ENCODE data around the gene MATCAP1. TPM values are rescaled to one million over a fixed set of nuclear protein-coding genes. Genes with fewer than 3 reads are reported as not detected.

The MATCAP1 gene
- total and polyA plus RNA-seq, 7 experiments from 2014 or later: 0.48 to 88.1 (median 4.9) TPM

GRCh38 chr16:67188798-67189197, 5.0 kb upstream of the MATCAP1 start:
- Mint-ChIP-seq H3K36me3 (peaks cover 0 to 8% (median 0%) of the 10 kb centered on the region in 5 donors), H3K9me3 (no peaks in the 10 kb centered on the region), H3K4me3 (no peak overlapping the region), H3K4me1 (peaks cover 17 to 40% (median 34%) of the 10 kb centered on the region in 7 donors), H3K27me3 (peaks cover 0 to 15% (median 0%) of the 10 kb centered on the region in 5 donors), H3K27ac (no peak overlapping the region)
- ATAC-seq (no peak), DNase-seq (no peak)
- ChIA-PET POLR2A (interaction anchor here (0.8 kb wide), 1 partner anchor 655 kb away, joined by 3 read pairs; no protein-coding TSS in a partner anchor), CTCF (interaction anchor here (0.5 kb wide), 1 partner anchor 19 kb away, joined by 3 read pairs; the partner anchor contains the start of gene NOL3)
- Histone ChIP-seq H3K27ac (ENCODE audit: low read depth, low read length) (no peak overlapping the region), H3K9me3 (ENCODE audit: control insufficient read depth in 2 of 3, low read length in 3 of 3) (no peaks in the 10 kb centered on the region), H3K27me3 (ENCODE audit: control insufficient read depth in 2 of 2, insufficient read depth in 2 of 2, low read length in 2 of 2) (no peaks in the 10 kb centered on the region), H3K4me1 (ENCODE audit: control insufficient read depth in 2 of 2, insufficient read depth in 2 of 2, low read length in 2 of 2) (peaks cover 32 to 34% of the 10 kb centered on the region in 2 donors), H3K4me3 (ENCODE audit: low read length) (no peak overlapping the region), H3K36me3 (ENCODE audit: control insufficient read depth in 2 of 3, insufficient read depth in 3 of 3, low read length in 3 of 3) (peaks cover 0 to 5% (median 0%) of the 10 kb centered on the region in 3 experiments)
- intact Hi-C loops (cut with micrococcal nuclease): no loop called here

GRCh38 chr16:67188323-67188722, 4.6 kb upstream of the MATCAP1 start:
- H3K4me3 Mint-ChIP-seq: no peak overlapping the region
- H3K9me3 ChIP-seq (ENCODE audit: control insufficient read depth in 2 of 3, low read length in 3 of 3): no peaks in the 10 kb centered on the region
- no peak overlapping the region for H3K4me3 ChIP-seq (ENCODE audit: low read length)
- H3K27me3 ChIP-seq (ENCODE audit: control insufficient read depth in 2 of 2, insufficient read depth in 2 of 2, low read length in 2 of 2): no peaks in the 10 kb centered on the region
- DNase-seq: no peak
- POLR2A ChIA-PET: interaction anchor here (0.8 to 1.0 kb wide), 2 partner anchors 121 to 656 kb away, joined by 3 read pairs; no protein-coding TSS in a partner anchor
- no peaks in the 10 kb centered on the region for H3K9me3 Mint-ChIP-seq
- CTCF ChIA-PET: interaction anchor here (0.5 kb wide), 1 partner anchor 18 kb away, joined by 3 read pairs; the partner anchor contains the start of gene NOL3
- intact Hi-C loops (cut with micrococcal nuclease): no loop called here
- H3K4me1 Mint-ChIP-seq: peaks cover 17 to 35% (median 29%) of the 10 kb centered on the region in 7 donors
- H3K27ac ChIP-seq (ENCODE audit: low read depth, low read length): no peak overlapping the region
- H3K4me1 ChIP-seq (ENCODE audit: control insufficient read depth in 2 of 2, insufficient read depth in 2 of 2, low read length in 2 of 2): peaks cover 27 to 29% of the 10 kb centered on the region in 2 donors
- no peak overlapping the region for H3K27ac Mint-ChIP-seq
- peaks cover 0 to 15% (median 0%) of the 10 kb centered on the region in 5 donors for H3K27me3 Mint-ChIP-seq
- peaks cover 0 to 5% (median 0%) of the 10 kb centered on the region in 5 donors for H3K36me3 Mint-ChIP-seq
- ATAC-seq: no peak
- H3K36me3 ChIP-seq (ENCODE audit: control insufficient read depth in 2 of 3, insufficient read depth in 3 of 3, low read length in 3 of 3): peaks cover 0 to 7% (median 0%) of the 10 kb centered on the region in 3 experiments

DNA sequence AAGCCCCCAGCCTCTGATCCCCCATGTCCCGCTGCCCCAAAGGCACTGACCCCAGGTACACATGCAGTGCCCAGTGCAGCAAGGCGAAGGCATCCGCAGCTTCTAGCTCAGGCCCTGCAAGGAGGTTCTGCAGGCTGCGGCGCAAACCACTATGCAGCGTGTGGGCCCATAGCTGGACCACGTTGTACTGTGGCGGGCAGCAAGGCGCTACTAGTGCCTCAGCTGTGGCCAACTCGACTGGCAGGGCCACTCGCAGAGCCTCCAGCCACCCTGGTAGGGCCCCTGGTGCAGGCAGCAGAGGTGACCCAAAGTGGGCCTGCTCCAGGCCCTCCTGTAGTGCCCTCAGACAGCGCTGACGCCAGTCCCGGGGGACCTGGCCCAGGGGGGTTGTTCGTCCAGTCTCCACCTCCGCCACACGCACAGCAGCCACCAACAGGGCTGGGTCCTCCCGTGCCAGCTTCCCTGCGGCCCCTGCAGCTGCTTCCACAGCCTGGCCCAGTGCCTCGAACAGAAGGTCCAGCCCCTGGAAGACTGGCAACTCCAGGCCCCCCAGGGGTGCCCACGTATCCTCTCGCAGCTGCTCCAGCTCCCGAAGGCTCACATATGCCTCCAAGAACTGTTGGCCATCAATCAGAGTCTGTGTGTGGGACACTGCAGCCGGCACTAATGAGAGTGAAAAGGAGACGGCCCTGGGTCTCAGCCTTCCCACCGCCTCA, 3.6 kb upstream of the MATCAP1 start:
- Histone ChIP-seq H3K27ac (ENCODE audit: low read depth, low read length) (no peak overlapping the region), H3K4me1 (ENCODE audit: control insufficient read depth in 2 of 2, insufficient read depth in 2 of 2, low read length in 2 of 2) (peaks cover 18 to 20% of the 10 kb centered on the region in 2 donors), H3K9me3 (ENCODE audit: control insufficient read depth in 2 of 3, low read length in 3 of 3) (no peaks in the 10 kb centered on the region), H3K27me3 (ENCODE audit: control insufficient read depth in 2 of 2, insufficient read depth in 2 of 2, low read length in 2 of 2) (no peaks in the 10 kb centered on the region), H3K4me3 (ENCODE audit: low read length) (no peak overlapping the region), H3K36me3 (ENCODE audit: control insufficient read depth in 2 of 3, insufficient read depth in 3 of 3, low read length in 3 of 3) (peaks cover 0 to 7% (median 0%) of the 10 kb centered on the region in 3 experiments)
- DNase-seq: no peak
- H3K9me3 Mint-ChIP-seq: no peaks in the 10 kb centered on the region
- no peak overlapping the region for H3K27ac Mint-ChIP-seq
- ATAC-seq: no peak
- H3K4me1 Mint-ChIP-seq: peaks cover 11 to 25% (median 19%) of the 10 kb centered on the region in 7 donors
- intact Hi-C loops (cut with micrococcal nuclease): no loop called here
- CTCF ChIA-PET: interaction anchor here (0.5 to 1.1 kb wide), 3 partner anchors 32 to 641 kb away, joined by 3 read pairs; no protein-coding TSS in a partner anchor
- no peaks in the 10 kb centered on the region for H3K36me3 Mint-ChIP-seq
- H3K27me3 Mint-ChIP-seq: peaks cover 0 to 15% (median 0%) of the 10 kb centered on the region in 5 donors
- no peak overlapping the region for H3K4me3 Mint-ChIP-seq
- POLR2A ChIA-PET: interaction anchor here (0.6 to 1.0 kb wide), 3 partner anchors 25 to 658 kb away, joined by 3 to 4 read pairs (median 4); no protein-coding TSS in a partner anchor

GRCh38 chr16:67186550-67186950, 2.8 kb upstream of the MATCAP1 start:
- H3K9me3 Mint-ChIP-seq: no peaks in the 10 kb centered on the region
- H3K4me1 Mint-ChIP-seq: peaks cover 11 to 21% (median 14%) of the 10 kb centered on the region in 7 donors
- POLR2A ChIA-PET: interaction anchor here (0.7 to 4.2 kb wide), 2 partner anchors 24 to 27 kb away, joined by 4 to 22 read pairs; partner anchors contain the start of genes FBXL8 and TRADD
- Histone ChIP-seq H3K4me1 (ENCODE audit: control insufficient read depth in 2 of 2, insufficient read depth in 2 of 2, low read length in 2 of 2) (peaks cover 16 to 18% of the 10 kb centered on the region in 2 donors), H3K4me3 (ENCODE audit: low read length) (no peak overlapping the region), H3K9me3 (ENCODE audit: control insufficient read depth in 2 of 3, low read length in 3 of 3) (no peaks in the 10 kb centered on the region), H3K27me3 (ENCODE audit: control insufficient read depth in 2 of 2, insufficient read depth in 2 of 2, low read length in 2 of 2) (no peaks in the 10 kb centered on the region), H3K36me3 (ENCODE audit: control insufficient read depth in 2 of 3, insufficient read depth in 3 of 3, low read length in 3 of 3) (peaks cover 0 to 7% (median 0%) of the 10 kb centered on the region in 3 experiments), H3K27ac (ENCODE audit: low read depth, low read length) (no peak overlapping the region)
- intact Hi-C loops (cut with micrococcal nuclease): no loop called here
- DNase-seq (no peak), ATAC-seq (no peak)
- no peak overlapping the region for H3K4me3 Mint-ChIP-seq
- no peak overlapping the region for H3K27ac Mint-ChIP-seq
- H3K27me3 Mint-ChIP-seq: peaks cover 0 to 15% (median 0%) of the 10 kb centered on the region in 5 donors
- H3K36me3 Mint-ChIP-seq: no peaks in the 10 kb centered on the region
- CTCF ChIA-PET: interaction anchor here (0.9 to 2.4 kb wide), 2 partner anchors 11 to 31 kb away, joined by 3 to 7 read pairs; no protein-coding TSS in a partner anchor

DNA sequence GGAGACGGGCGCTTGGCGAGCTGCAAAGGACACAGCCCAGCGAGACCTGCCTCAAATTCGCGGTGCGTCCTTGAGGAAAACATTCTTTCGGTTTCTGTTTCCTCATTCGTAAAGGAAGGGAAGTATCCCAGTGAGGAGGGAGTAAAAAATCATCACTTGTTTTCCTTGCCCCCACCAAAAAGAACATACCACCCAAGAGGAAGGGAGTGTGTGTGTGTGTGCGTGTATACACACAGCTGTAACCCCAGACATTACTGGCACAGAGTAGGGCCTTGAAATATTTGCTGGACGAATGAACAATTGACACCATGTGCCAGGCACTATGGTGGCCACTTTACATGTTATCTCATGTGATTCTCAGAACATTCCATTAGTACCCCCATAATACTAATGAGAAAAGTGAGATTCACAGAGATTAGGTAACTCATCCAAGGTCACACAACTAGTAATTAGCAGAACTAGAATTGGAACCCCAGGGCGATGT, 1.9 kb upstream of the MATCAP1 start:
- peaks cover 0 to 15% (median 0%) of the 10 kb centered on the region in 5 donors for H3K27me3 Mint-ChIP-seq
- POLR2A ChIA-PET: interaction anchor here (0.6 to 4.2 kb wide), 8 partner anchors 12 to 251 kb away, joined by 3 to 22 read pairs (median 4); partner anchors contain the start of genes CIAO2B, FBXL8, TMEM208 and TRADD
- H3K36me3 Mint-ChIP-seq: no peaks in the 10 kb centered on the region
- DNase-seq: no peak
- H3K4me3 Mint-ChIP-seq: peak overlapping the region in 5 of 10 donors; percentile 80 to 91 (median 89)
- no peaks in the 10 kb centered on the region for H3K9me3 Mint-ChIP-seq
- Histone ChIP-seq H3K4me3 (ENCODE audit: low read length) (peak overlapping the region; percentile 25), H3K27ac (ENCODE audit: low read depth, low read length) (no peak overlapping the region), H3K27me3 (ENCODE audit: control insufficient read depth in 2 of 2, insufficient read depth in 2 of 2, low read length in 2 of 2) (no peaks in the 10 kb centered on the region), H3K9me3 (ENCODE audit: control insufficient read depth in 2 of 3, low read length in 3 of 3) (no peaks in the 10 kb centered on the region), H3K4me1 (ENCODE audit: control insufficient read depth in 2 of 2, insufficient read depth in 2 of 2, low read length in 2 of 2) (peaks cover 12 to 15% of the 10 kb centered on the region in 2 donors), H3K36me3 (ENCODE audit: control insufficient read depth in 2 of 3, insufficient read depth in 3 of 3, low read length in 3 of 3) (peaks cover 0 to 7% (median 0%) of the 10 kb centered on the region in 3 experiments)
- peaks cover 8 to 15% (median 11%) of the 10 kb centered on the region in 7 donors for H3K4me1 Mint-ChIP-seq
- peak overlapping the region in 6 of 9 donors; percentile 52 to 86 (median 65) for H3K27ac Mint-ChIP-seq
- CTCF ChIA-PET: interaction anchor here (0.6 to 2.4 kb wide), 11 partner anchors 8 to 241 kb away, joined by 3 to 15 read pairs (median 6); partner anchors contain the start of genes FBXL8 and TRADD
- intact Hi-C loops (cut with micrococcal nuclease): loop anchor here (1.0 to 2.0 kb wide), 6 partner anchors 42 to 238 kb away; partner anchors contain the start of genes PHAF1 (in 1 of the 2) and TMEM208 (in 1 of the 2)
- no peak for ATAC-seq

Measured in naive thymus-derived CD4-positive, alpha-beta T cell (primary cell).